ENCODE data around the gene DDX42. TPM values are rescaled to one million over a fixed set of nuclear protein-coding genes. Genes with fewer than 3 reads are reported as not detected.
A peak's percentile ranks its signal among the peaks of the same experiment; 100 is the strongest.

The DDX42 gene
- total RNA-seq, 1 donor from 2014 or later: 110 TPM

- Mint-ChIP-seq H3K9me3 (ENCODE audit: unreplicated experiment) (no peaks in the 10 kb centered on the region), H3K4me1 (ENCODE audit: unreplicated experiment) (peaks cover 4% of the 10 kb centered on the region), H3K36me3 (ENCODE audit: low read depth, unreplicated experiment) (peaks cover 21% of the 10 kb centered on the region), H3K4me3 (ENCODE audit: unreplicated experiment) (no peak overlapping the region), H3K27ac (ENCODE audit: unreplicated experiment) (no peak overlapping the region), H3K27me3 (ENCODE audit: unreplicated experiment) (no peaks in the 10 kb centered on the region)
- TF ChIP-seq CTCF (IDR thresholded peaks at IDR 0.05; ENCODE audit: unreplicated experiment): no peak
- no peak for DNase-seq (ENCODE audit: low spot score)
Measured at GRCh38 chr17:63766754-63767153, 7.2 kb upstream of the DDX42 start.

GRCh38 chr17:63768433-63768832 lies 5.5 kb upstream of the DDX42 start:
- DNase-seq (ENCODE audit: low spot score): no peak
- H3K27me3 Mint-ChIP-seq (ENCODE audit: unreplicated experiment): peaks cover 7% of the 10 kb centered on the region
- TF ChIP-seq CTCF (IDR thresholded peaks at IDR 0.05; ENCODE audit: unreplicated experiment): no peak
- no peak overlapping the region for H3K27ac Mint-ChIP-seq (ENCODE audit: unreplicated experiment)
- peaks cover 18% of the 10 kb centered on the region for H3K36me3 Mint-ChIP-seq (ENCODE audit: low read depth, unreplicated experiment)
- peaks cover 10% of the 10 kb centered on the region for H3K4me1 Mint-ChIP-seq (ENCODE audit: unreplicated experiment)
- H3K4me3 Mint-ChIP-seq (ENCODE audit: unreplicated experiment): no peak overlapping the region
- H3K9me3 Mint-ChIP-seq (ENCODE audit: unreplicated experiment): no peaks in the 10 kb centered on the region

- Mint-ChIP-seq H3K4me1 (ENCODE audit: unreplicated experiment) (peaks cover 26% of the 10 kb centered on the region), H3K27me3 (ENCODE audit: unreplicated experiment) (peaks cover 9% of the 10 kb centered on the region), H3K9me3 (ENCODE audit: unreplicated experiment) (no peaks in the 10 kb centered on the region), H3K27ac (ENCODE audit: unreplicated experiment) (peak overlapping the region; percentile 100), H3K4me3 (ENCODE audit: unreplicated experiment) (peak overlapping the region; percentile 99), H3K36me3 (ENCODE audit: low read depth, unreplicated experiment) (peaks cover 3% of the 10 kb centered on the region)
- no peak for TF ChIP-seq CTCF (IDR thresholded peaks at IDR 0.05; ENCODE audit: unreplicated experiment)
- DNase-seq (ENCODE audit: low spot score): no peak
Measured at GRCh38 chr17:63772801-63773271, 1.1 kb upstream of the DDX42 start.

GRCh38 chr17:63773272-63774140 lies 464 bp upstream of the DDX42 start, which contains the start of gene CCDC47:
TSS of gene CCDC47 (minus strand) at chr17:63773597. CDS start at chr17:63766175, 7,422 bp downstream.
- peak; percentile 97 for DNase-seq (ENCODE audit: low spot score)
- Mint-ChIP-seq H3K27ac (ENCODE audit: unreplicated experiment) (peak within 1 kb of the TSS; percentile 100), H3K4me1 (ENCODE audit: unreplicated experiment) (peaks cover 26% of the 10 kb centered on the region), H3K27me3 (ENCODE audit: unreplicated experiment) (peaks cover 9% of the 10 kb centered on the region), H3K9me3 (ENCODE audit: unreplicated experiment) (no peaks in the 10 kb centered on the region), H3K4me3 (ENCODE audit: unreplicated experiment) (peak within 1 kb of the TSS; percentile 99), H3K36me3 (ENCODE audit: low read depth, unreplicated experiment) (peaks cover 3% of the 10 kb centered on the region)
- no peak for TF ChIP-seq CTCF (IDR thresholded peaks at IDR 0.05; ENCODE audit: unreplicated experiment)

- Mint-ChIP-seq H3K27me3 (ENCODE audit: unreplicated experiment) (peaks cover 9% of the 10 kb centered on the region), H3K4me1 (ENCODE audit: unreplicated experiment) (peaks cover 26% of the 10 kb centered on the region), H3K36me3 (ENCODE audit: low read depth, unreplicated experiment) (peaks cover 8% of the 10 kb centered on the region), H3K27ac (ENCODE audit: unreplicated experiment) (peak overlapping the region; percentile 94), H3K9me3 (ENCODE audit: unreplicated experiment) (no peaks in the 10 kb centered on the region), H3K4me3 (ENCODE audit: unreplicated experiment) (peak overlapping the region; percentile 99)
- no peak for DNase-seq (ENCODE audit: low spot score)
- no peak for TF ChIP-seq CTCF (IDR thresholded peaks at IDR 0.05; ENCODE audit: unreplicated experiment)
Measured at GRCh38 chr17:63774969-63775265, 947 bp downstream of the DDX42 start.

All from endothelial cell (in vitro differentiated cells).